Thoracic aorta (tissue), 2 donors: ENCODE measurements around the gene HPCAL1. TPM values are rescaled to one million over a fixed set of nuclear protein-coding genes. Genes with fewer than 3 reads are reported as not detected.

ENCODE experiments used
- ATAC-seq: fragments of 150-250 bp; one replicate; pipeline ENCODE4 v1.8.0; 2017; ENCODE audit warnings: low read depth; ENCODE audit not compliant: insufficient number of reproducible peaks, low FRiP score
- DNase-seq: peaks from one replicate; pipeline ENCODE4 v3.0.0-alpha.2; 2020; ENCODE audit warnings: low spot score
- H3K27ac ChIP-seq, 2 donors: fragments of 200-600 bp; sonication (generic); 1 replicate in 1 of 2; 2 replicates in 1 of 2; pipeline ENCODE4 v1.5.1; 2016; ENCODE audit warnings: mild to moderate bottlenecking in 2 of 2, moderate library complexity in 2 of 2
- H3K27me3 ChIP-seq: fragments of 200-600 bp; sonication (generic); replicated peaks from 2 replicates; pipeline ENCODE4 v1.6.0; 2016; ENCODE audit warnings: mild to moderate bottlenecking; ENCODE audit not compliant: insufficient read depth
- H3K36me3 ChIP-seq: fragments of 200-600 bp; sonication (generic); one replicate; pipeline ENCODE4 v1.5.1; 2016
- H3K4me1 ChIP-seq, 2 donors: fragments of 200-600 bp; sonication (generic); 1 replicate in 1 of 2; 2 replicates in 1 of 2; pipeline versions ENCODE4 v1.5.1 to v1.6.0; 2016; ENCODE audit warnings: low read depth in 2 of 2, mild to moderate bottlenecking in 1 of 2; ENCODE audit not compliant: control insufficient read depth in 1 of 2
- H3K4me3 ChIP-seq: fragments of 200-600 bp; sonication (generic); 2 replicates; pipeline ENCODE4 v1.5.1; 2016; ENCODE audit warnings: mild to moderate bottlenecking
- H3K9me3 ChIP-seq: fragments of 200-600 bp; sonication (generic); 2 replicates; pipeline ENCODE4 v1.5.1; 2016
- CTCF ChIP-seq: fragments of 200-600 bp; sonication (generic); IDR thresholded peaks from one replicate; pipeline ENCODE4 v1.5.1; 2019; ENCODE audit warnings: antibody characterized with exemption
- total RNA-seq, 2 donors: library from RNA; depleted of rRNA; stranded (reverse); fragments of >200 nt; gene quantifications; one replicate each; pipeline versions ENCODE4 v1.1.0 to v1.2.3, GENCODE V29; 2016

Gene HPCAL1
- total RNA-seq, 2 donors from 2014 or later = 34.6 to 50.2 TPM

GRCh38 chr2:10316336-10316735, 13.6 kb downstream of the HPCAL1 start:
- DNase-seq = no peak
- Histone ChIP-seq H3K4me1 (no peaks in the 10 kb centered on the region), H3K4me3 (no peak overlapping the region), H3K27me3 (no peaks in the 10 kb centered on the region), H3K9me3 (no peaks in the 10 kb centered on the region), H3K36me3 (no peaks in the 10 kb centered on the region), H3K27ac (no peak overlapping the region)
- TF ChIP-seq CTCF = no peak
- no peak for ATAC-seq

GRCh38 chr2:10316860-10317259, 14.2 kb downstream of the HPCAL1 start:
- H3K9me3 ChIP-seq = no peaks in the 10 kb centered on the region
- ATAC-seq (no peak), DNase-seq (no peak)
- no peak overlapping the region for H3K27ac ChIP-seq
- no peaks in the 10 kb centered on the region for H3K4me1 ChIP-seq
- H3K4me3 ChIP-seq = no peak overlapping the region
- no peak for TF ChIP-seq CTCF
- no peaks in the 10 kb centered on the region for H3K27me3 ChIP-seq
- no peaks in the 10 kb centered on the region for H3K36me3 ChIP-seq

GRCh38 chr2:10317646-10318045, 14.9 kb downstream of the HPCAL1 start:
- no peak for ATAC-seq
- Histone ChIP-seq H3K4me3 (no peak overlapping the region), H3K27me3 (no peaks in the 10 kb centered on the region), H3K27ac (no peak overlapping the region), H3K36me3 (no peaks in the 10 kb centered on the region), H3K4me1 (no peaks in the 10 kb centered on the region), H3K9me3 (no peaks in the 10 kb centered on the region)
- no peak for DNase-seq
- no peak for TF ChIP-seq CTCF

- Histone ChIP-seq H3K9me3 (no peaks in the 10 kb centered on the region), H3K27ac (no peak overlapping the region), H3K4me3 (no peak overlapping the region), H3K4me1 (no peaks in the 10 kb centered on the region), H3K36me3 (no peaks in the 10 kb centered on the region), H3K27me3 (no peaks in the 10 kb centered on the region)
- DNase-seq (no peak), ATAC-seq (no peak)
- TF ChIP-seq CTCF = no peak
These were observed 15.6 kb downstream of the HPCAL1 start for GRCh38 chr2:10318345-10318744.

- Histone ChIP-seq H3K4me1 (no peaks in the 10 kb centered on the region), H3K27me3 (no peaks in the 10 kb centered on the region), H3K36me3 (no peaks in the 10 kb centered on the region), H3K4me3 (no peak overlapping the region), H3K9me3 (no peaks in the 10 kb centered on the region), H3K27ac (no peak overlapping the region)
- no peak for TF ChIP-seq CTCF
- no peak for DNase-seq
- no peak for ATAC-seq
These were observed 17.3 kb downstream of the HPCAL1 start for GRCh38 chr2:10319892-10320574.
